ENCODE measurements around the gene MYO5B.

GRCh38 chr18:49892148-49892924, 302.6 kb downstream of the MYO5B start:
- TF ChIP-seq EP300 (conservative IDR thresholded peaks at IDR 0.05; ENCODE audit: poor library complexity, severe bottlenecking) (no peak), CTCF (IDR thresholded peaks at IDR 0.05; ENCODE audit: poor library complexity, severe bottlenecking) (no peak)
